HL-60 (cell line): ENCODE results near the gene MBNL3.

Source experiments
- DNase-seq, 2 experiments: peaks; one replicate each; pipeline ENCODE4 v3.0.0-alpha.2; 2010 to 2020; ENCODE audit warnings: low read depth in 1 of 2, low spot score in 1 of 2
- H3K27ac ChIP-seq: fragments of 250-450 bp; sonication (Bioruptor Pico); replicated peaks from 2 replicates; pipeline ENCODE4 v1.5.1; 2020; ENCODE audit warnings: mild to moderate bottlenecking, moderate library complexity
- H3K27me3 ChIP-seq: fragments of 250-450 bp; sonication (Bioruptor Pico); 2 replicates; pipeline ENCODE4 v1.5.1; 2021; ENCODE audit warnings: mild to moderate bottlenecking, moderate library complexity; ENCODE audit not compliant: insufficient read depth, poor library complexity, severe bottlenecking
- H3K4me3 ChIP-seq: replicated peaks from 2 replicates; pipeline ENCODE4 v1.5.1; 2011; ENCODE audit warnings: mild to moderate bottlenecking, control low read depth, low read length; ENCODE audit not compliant: insufficient read depth
- GABPA ChIP-seq: IDR thresholded peaks from 2 replicates; pipeline ENCODE4 v1.6.1; 2012; ENCODE audit warnings: low read depth
- POLR2AphosphoS5 ChIP-seq: IDR thresholded peaks from 2 replicates; pipeline ENCODE4 v1.6.1; 2012; ENCODE audit warnings: low read depth
- SPI1 ChIP-seq: IDR thresholded peaks from 2 replicates; pipeline ENCODE4 v1.6.1; 2012; ENCODE audit warnings: low read depth, mild to moderate bottlenecking, borderline replicate concordance
- TF ChIP-seq, protein P1 (sequence below): IDR thresholded peaks from 2 replicates; pipeline ENCODE4 v1.6.1; 2012; ENCODE audit warnings: low read depth; ENCODE audit not compliant: insufficient replicate concordance
- TF ChIP-seq, protein P2 (sequence below): IDR thresholded peaks from one replicate; pipeline ENCODE4 v1.5.1; 2011; ENCODE audit warnings: low read length, control low read depth, inconsistent platforms; ENCODE audit not compliant: insufficient read depth

Gene MBNL3

DNA sequence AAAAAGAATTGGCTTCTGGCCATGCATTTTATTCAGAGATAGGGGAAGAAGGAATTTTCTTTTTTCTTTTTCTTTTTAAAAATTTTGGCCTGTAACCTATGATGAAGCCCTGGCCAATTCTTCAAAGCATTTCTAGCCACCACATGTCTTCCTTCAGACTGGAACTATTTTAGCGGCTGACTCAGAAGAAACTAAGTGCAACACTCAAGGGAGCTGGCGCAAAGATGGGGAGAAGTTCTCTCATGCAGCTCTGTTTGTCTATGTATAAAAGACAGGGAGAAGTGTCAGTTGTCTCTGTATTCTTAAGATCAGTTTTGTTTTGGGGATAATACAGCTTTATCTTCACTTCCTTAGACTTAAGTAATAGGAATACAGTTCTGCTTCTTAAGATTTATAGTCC, 46.1 kb downstream of the MBNL3 start:
- H3K4me3 ChIP-seq, result no peak overlapping the region
- no peak overlapping the region for H3K27ac ChIP-seq
- DNase-seq, result no peak
- TF ChIP-seq SPI1, result no peak
- TF ChIP-seq POLR2AphosphoS5, result no peak
- TF ChIP-seq, protein P1, sequence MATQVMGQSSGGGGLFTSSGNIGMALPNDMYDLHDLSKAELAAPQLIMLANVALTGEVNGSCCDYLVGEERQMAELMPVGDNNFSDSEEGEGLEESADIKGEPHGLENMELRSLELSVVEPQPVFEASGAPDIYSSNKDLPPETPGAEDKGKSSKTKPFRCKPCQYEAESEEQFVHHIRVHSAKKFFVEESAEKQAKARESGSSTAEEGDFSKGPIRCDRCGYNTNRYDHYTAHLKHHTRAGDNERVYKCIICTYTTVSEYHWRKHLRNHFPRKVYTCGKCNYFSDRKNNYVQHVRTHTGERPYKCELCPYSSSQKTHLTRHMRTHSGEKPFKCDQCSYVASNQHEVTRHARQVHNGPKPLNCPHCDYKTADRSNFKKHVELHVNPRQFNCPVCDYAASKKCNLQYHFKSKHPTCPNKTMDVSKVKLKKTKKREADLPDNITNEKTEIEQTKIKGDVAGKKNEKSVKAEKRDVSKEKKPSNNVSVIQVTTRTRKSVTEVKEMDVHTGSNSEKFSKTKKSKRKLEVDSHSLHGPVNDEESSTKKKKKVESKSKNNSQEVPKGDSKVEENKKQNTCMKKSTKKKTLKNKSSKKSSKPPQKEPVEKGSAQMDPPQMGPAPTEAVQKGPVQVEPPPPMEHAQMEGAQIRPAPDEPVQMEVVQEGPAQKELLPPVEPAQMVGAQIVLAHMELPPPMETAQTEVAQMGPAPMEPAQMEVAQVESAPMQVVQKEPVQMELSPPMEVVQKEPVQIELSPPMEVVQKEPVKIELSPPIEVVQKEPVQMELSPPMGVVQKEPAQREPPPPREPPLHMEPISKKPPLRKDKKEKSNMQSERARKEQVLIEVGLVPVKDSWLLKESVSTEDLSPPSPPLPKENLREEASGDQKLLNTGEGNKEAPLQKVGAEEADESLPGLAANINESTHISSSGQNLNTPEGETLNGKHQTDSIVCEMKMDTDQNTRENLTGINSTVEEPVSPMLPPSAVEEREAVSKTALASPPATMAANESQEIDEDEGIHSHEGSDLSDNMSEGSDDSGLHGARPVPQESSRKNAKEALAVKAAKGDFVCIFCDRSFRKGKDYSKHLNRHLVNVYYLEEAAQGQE, result no peak
- no peak for TF ChIP-seq GABPA
- TF ChIP-seq, protein P2, sequence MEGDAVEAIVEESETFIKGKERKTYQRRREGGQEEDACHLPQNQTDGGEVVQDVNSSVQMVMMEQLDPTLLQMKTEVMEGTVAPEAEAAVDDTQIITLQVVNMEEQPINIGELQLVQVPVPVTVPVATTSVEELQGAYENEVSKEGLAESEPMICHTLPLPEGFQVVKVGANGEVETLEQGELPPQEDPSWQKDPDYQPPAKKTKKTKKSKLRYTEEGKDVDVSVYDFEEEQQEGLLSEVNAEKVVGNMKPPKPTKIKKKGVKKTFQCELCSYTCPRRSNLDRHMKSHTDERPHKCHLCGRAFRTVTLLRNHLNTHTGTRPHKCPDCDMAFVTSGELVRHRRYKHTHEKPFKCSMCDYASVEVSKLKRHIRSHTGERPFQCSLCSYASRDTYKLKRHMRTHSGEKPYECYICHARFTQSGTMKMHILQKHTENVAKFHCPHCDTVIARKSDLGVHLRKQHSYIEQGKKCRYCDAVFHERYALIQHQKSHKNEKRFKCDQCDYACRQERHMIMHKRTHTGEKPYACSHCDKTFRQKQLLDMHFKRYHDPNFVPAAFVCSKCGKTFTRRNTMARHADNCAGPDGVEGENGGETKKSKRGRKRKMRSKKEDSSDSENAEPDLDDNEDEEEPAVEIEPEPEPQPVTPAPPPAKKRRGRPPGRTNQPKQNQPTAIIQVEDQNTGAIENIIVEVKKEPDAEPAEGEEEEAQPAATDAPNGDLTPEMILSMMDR, result no peak
- H3K27me3 ChIP-seq, result no peaks in the 10 kb centered on the region

GRCh38 chrX:132435222-132435621, 53.6 kb downstream of the MBNL3 start:
- TF ChIP-seq, protein P1, result no peak
- no peak for TF ChIP-seq POLR2AphosphoS5
- no peak for TF ChIP-seq SPI1
- no peak for TF ChIP-seq GABPA
- no peaks in the 10 kb centered on the region for H3K27me3 ChIP-seq
- no peak overlapping the region for H3K27ac ChIP-seq
- no peak for DNase-seq
- H3K4me3 ChIP-seq, result no peak overlapping the region

GRCh38 chrX:132433551-132433950, 55.3 kb downstream of the MBNL3 start:
- Histone ChIP-seq H3K27ac (no peak overlapping the region), H3K4me3 (no peak overlapping the region), H3K27me3 (no peaks in the 10 kb centered on the region)
- no peak for DNase-seq
- TF ChIP-seq, protein P1, result no peak
- TF ChIP-seq POLR2AphosphoS5 (no peak), GABPA (no peak), SPI1 (no peak)
- TF ChIP-seq, protein P2, result no peak

DNA sequence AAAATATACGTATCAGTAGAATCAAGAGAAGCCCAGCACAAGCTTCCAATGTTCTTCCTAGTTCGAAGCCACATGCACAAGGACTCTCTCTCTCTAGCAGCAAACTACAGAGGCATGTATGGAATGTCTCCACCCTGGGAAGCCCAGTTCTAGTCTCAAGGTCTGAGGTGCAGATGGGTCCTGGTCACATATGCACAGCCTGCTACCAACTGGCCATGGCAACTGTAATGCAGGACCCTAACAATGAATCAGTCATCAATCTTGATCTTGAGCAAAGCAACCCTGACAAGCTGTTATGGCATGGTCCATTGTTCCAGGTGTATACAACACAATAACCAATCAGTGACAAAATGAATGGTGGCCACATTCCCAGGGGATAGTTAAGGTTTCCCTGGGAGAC, 55.8 kb downstream of the MBNL3 start:
- TF ChIP-seq SPI1 (no peak), POLR2AphosphoS5 (no peak), GABPA (no peak)
- TF ChIP-seq, protein P1, result no peak
- TF ChIP-seq, protein P2, result no peak
- Histone ChIP-seq H3K27me3 (no peaks in the 10 kb centered on the region), H3K4me3 (no peak overlapping the region), H3K27ac (no peak overlapping the region)
- no peak for DNase-seq
